Adipocyte (in vitro differentiated cells): ENCODE data around the gene SUSD2.

Experiments
- DNase-seq: peaks from one replicate; pipeline ENCODE4 v3.0.0-alpha.2; 2015; ENCODE audit warnings: low read depth
- H3K27me3 ChIP-seq: replicated peaks from 2 replicates; pipeline ENCODE4 v1.7.0; 2013; ENCODE audit warnings: mild to moderate bottlenecking, low read length, moderate library complexity; ENCODE audit not compliant: control insufficient read depth, insufficient read depth
- H3K36me3 ChIP-seq: 2 replicates; pipeline ENCODE4 v1.7.0; 2013; ENCODE audit warnings: low read length, mild to moderate bottlenecking, moderate library complexity; ENCODE audit not compliant: control insufficient read depth, insufficient read depth, severe bottlenecking
- H3K4me1 ChIP-seq: 2 replicates; pipeline ENCODE4 v1.7.0; 2013; ENCODE audit warnings: mild to moderate bottlenecking, low read length, moderate library complexity; ENCODE audit not compliant: control insufficient read depth, insufficient read depth
- H3K4me3 ChIP-seq: 2 replicates; pipeline ENCODE4 v1.7.0; 2013; ENCODE audit warnings: mild to moderate bottlenecking, low read length, moderate library complexity
- H3K9ac ChIP-seq: 2 replicates; pipeline ENCODE4 v1.7.0; 2013; ENCODE audit warnings: mild to moderate bottlenecking, low read length, moderate library complexity
- H3K9me3 ChIP-seq: 2 replicates; pipeline ENCODE4 v1.7.0; 2013; ENCODE audit warnings: mild to moderate bottlenecking, low read length, moderate library complexity; ENCODE audit not compliant: control insufficient read depth

Gene SUSD2

GRCh38 chr22:24185501-24186351 is 4.4 kb downstream of the SUSD2 start:
- Histone ChIP-seq H3K9ac (no peak overlapping the region), H3K4me1 (peaks cover 18% of the 10 kb centered on the region), H3K4me3 (no peak overlapping the region), H3K36me3 (peaks cover 2% of the 10 kb centered on the region), H3K27me3 (no peaks in the 10 kb centered on the region), H3K9me3 (no peaks in the 10 kb centered on the region)
- no peak for DNase-seq

- no peak for DNase-seq
- peaks cover 2% of the 10 kb centered on the region for H3K36me3 ChIP-seq
- no peak overlapping the region for H3K9ac ChIP-seq
- no peaks in the 10 kb centered on the region for H3K9me3 ChIP-seq
- no peaks in the 10 kb centered on the region for H3K27me3 ChIP-seq
- H3K4me1 ChIP-seq, result peaks cover 18% of the 10 kb centered on the region
- H3K4me3 ChIP-seq, result no peak overlapping the region
Observed at GRCh38 chr22:24186352-24186740, 5.1 kb downstream of the SUSD2 start.

DNA sequence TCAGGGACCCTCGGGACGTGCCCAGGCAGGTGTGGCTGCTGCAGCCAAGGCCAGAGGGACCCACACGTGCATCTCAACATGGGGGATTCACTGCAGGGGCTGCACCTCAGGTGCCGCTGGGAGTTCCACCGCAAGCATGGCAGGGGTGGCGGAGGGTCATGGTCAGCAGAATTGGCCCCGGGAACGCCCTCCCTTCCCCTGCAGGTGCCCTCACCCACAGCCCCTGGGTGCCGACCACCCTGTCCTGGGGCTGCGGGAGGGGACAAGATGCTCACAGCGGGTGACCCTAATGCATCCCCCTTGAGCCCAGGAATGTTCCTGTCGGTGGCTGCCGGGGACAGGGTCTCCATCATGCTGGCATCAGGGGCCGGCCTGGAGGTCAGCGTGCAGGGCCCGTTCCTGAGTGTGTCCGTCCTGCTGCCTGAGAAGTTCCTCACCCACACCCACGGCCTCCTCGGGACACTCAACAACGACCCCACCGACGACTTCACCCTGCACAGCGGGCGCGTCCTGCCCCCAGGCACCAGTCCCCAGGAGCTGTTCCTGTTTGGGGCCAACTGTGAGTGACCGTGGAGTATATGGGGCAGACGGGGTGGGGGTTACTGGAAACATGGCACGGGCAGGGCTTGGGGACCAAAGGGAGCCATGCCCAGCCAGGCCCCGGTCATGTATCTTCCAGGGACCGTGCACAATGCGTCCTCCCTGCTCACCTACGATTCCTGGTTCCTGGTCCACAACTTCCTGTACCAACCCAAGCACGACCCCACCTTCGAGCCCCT is 5.8 kb downstream of the SUSD2 start:
- Histone ChIP-seq H3K9ac (no peak overlapping the region), H3K36me3 (peaks cover 2% of the 10 kb centered on the region), H3K27me3 (no peaks in the 10 kb centered on the region), H3K9me3 (no peaks in the 10 kb centered on the region), H3K4me3 (no peak overlapping the region), H3K4me1 (peaks cover 15% of the 10 kb centered on the region)
- no peak for DNase-seq

DNA sequence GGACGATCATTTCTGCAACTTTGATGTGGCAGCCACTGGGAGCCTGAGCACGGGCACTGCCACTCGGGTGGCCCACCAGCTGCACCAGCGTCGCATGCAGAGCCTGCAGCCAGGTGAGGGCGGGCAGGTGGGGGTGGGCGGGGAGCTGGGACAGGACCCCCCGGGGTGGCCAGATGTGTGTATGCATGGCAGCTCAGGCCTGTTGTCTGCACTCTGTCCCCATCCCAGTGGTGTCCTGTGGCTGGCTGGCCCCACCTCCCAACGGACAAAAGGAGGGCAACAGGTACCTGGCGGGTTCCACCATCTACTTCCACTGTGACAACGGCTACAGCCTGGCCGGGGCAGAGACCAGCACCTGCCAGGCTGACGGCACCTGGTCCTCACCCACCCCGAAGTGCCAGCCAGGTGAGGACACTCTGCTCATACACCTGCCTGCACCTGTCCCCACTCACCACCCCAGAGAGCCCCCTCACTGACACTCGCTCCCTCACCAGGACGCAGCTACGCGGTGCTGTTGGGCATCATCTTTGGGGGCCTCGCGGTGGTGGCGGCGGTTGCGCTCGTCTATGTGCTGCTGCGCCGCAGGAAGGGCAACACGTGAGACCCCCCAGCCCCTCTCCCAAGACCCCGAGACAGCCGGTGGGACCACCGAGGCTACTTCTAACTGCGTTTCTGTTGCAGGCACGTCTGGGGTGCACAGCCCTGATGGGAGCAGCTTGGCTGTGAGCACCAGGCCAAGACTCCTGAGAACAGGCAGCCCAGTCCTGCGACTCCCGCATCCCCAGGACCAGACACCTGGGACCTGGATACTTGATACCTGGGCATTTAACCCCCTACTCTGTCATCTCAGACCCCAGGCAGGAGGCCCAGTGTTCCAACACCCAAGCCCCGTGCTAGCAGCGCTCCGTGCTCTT is 6.7 kb downstream of the SUSD2 start:
- DNase-seq, result no peak

GRCh38 chr22:24188705-24189248 is 7.5 kb downstream of the SUSD2 start:
- H3K36me3 ChIP-seq, result peaks cover 2% of the 10 kb centered on the region
- peak overlapping the region; percentile 67 for H3K9ac ChIP-seq
- no peak for DNase-seq
- peaks cover 15% of the 10 kb centered on the region for H3K4me1 ChIP-seq
- H3K27me3 ChIP-seq, result no peaks in the 10 kb centered on the region
- no peaks in the 10 kb centered on the region for H3K9me3 ChIP-seq
- H3K4me3 ChIP-seq, result no peak overlapping the region

More for the DNA sequence above, 6.7 kb downstream of the SUSD2 start:
- Histone ChIP-seq H3K36me3 (peaks cover 2% of the 10 kb centered on the region), H3K4me3 (no peak overlapping the region), H3K9ac (no peak overlapping the region), H3K4me1 (peaks cover 15% of the 10 kb centered on the region), H3K27me3 (no peaks in the 10 kb centered on the region), H3K9me3 (no peaks in the 10 kb centered on the region)

GRCh38 chr22:24189249-24190158 is 8.2 kb downstream of the SUSD2 start:
- DNase-seq, result peak; percentile 85

GRCh38 chr22:24190159-24190540 is 8.9 kb downstream of the SUSD2 start:
- peaks cover 2% of the 10 kb centered on the region for H3K36me3 ChIP-seq
- H3K9me3 ChIP-seq, result no peaks in the 10 kb centered on the region
- H3K9ac ChIP-seq, result peak overlapping the region; percentile 67
- H3K4me3 ChIP-seq, result no peak overlapping the region
- no peak for DNase-seq
- peaks cover 15% of the 10 kb centered on the region for H3K4me1 ChIP-seq
- no peaks in the 10 kb centered on the region for H3K27me3 ChIP-seq

More at GRCh38 chr22:24189249-24190158, 8.2 kb downstream of the SUSD2 start:
- Histone ChIP-seq H3K4me3 (no peak overlapping the region), H3K27me3 (no peaks in the 10 kb centered on the region), H3K4me1 (peaks cover 15% of the 10 kb centered on the region), H3K36me3 (peaks cover 2% of the 10 kb centered on the region), H3K9me3 (no peaks in the 10 kb centered on the region), H3K9ac (peak overlapping the region; percentile 67)

GRCh38 chr22:24190596-24191208 is 9.4 kb downstream of the SUSD2 start:
- no peak for DNase-seq
- peaks cover 2% of the 10 kb centered on the region for H3K36me3 ChIP-seq
- H3K4me3 ChIP-seq, result no peak overlapping the region
- H3K4me1 ChIP-seq, result peaks cover 15% of the 10 kb centered on the region
- no peaks in the 10 kb centered on the region for H3K27me3 ChIP-seq
- no peaks in the 10 kb centered on the region for H3K9me3 ChIP-seq
- peak overlapping the region; percentile 67 for H3K9ac ChIP-seq

- Histone ChIP-seq H3K9ac (no peak overlapping the region), H3K4me1 (peaks cover 21% of the 10 kb centered on the region), H3K27me3 (no peaks in the 10 kb centered on the region), H3K36me3 (peaks cover 2% of the 10 kb centered on the region), H3K4me3 (no peak overlapping the region), H3K9me3 (no peaks in the 10 kb centered on the region)
- DNase-seq, result no peak
Observed at GRCh38 chr22:24191381-24191841, 10.1 kb downstream of the SUSD2 start.
